ENCODE measurements around the gene TMEM163. TPM values are rescaled to one million over a fixed set of nuclear protein-coding genes. Genes with fewer than 3 reads are reported as not detected.

The TMEM163 gene
- polyA plus RNA-seq, 3 donors, result 0.01 TPM; not detected in 2

GRCh38 chr2:134500211-134500935 lies 218.4 kb downstream of the TMEM163 start:
- no peaks in the 10 kb centered on the region for H3K27me3 ChIP-seq (ENCODE audit: control insufficient read depth in 2 of 2, insufficient read depth in 2 of 2, low read length in 2 of 2)
- H3K27ac ChIP-seq (ENCODE audit: low read depth in 1 of 2, low read length in 2 of 2), result no peak overlapping the region
- 96% methylated on average over 2 of the region's 9 CpGs for WGBS (ENCODE audit: insufficient coverage)
- no peaks in the 10 kb centered on the region for H3K4me1 ChIP-seq (ENCODE audit: control insufficient read depth in 1 of 2, insufficient read depth in 2 of 2, low read length in 2 of 2)
- no peak overlapping the region for H3K4me2 ChIP-seq (replicated peaks; ENCODE audit: extremely low read depth, low read length, poor library complexity, severe bottlenecking)
- H2AFZ ChIP-seq (ENCODE audit: insufficient read depth, low read depth, low read length, poor library complexity, severe bottlenecking), result no peak overlapping the region
- no peaks in the 10 kb centered on the region for H3K9me3 ChIP-seq (replicated peaks in 1 of 2; ENCODE audit: control insufficient read depth in 1 of 2, insufficient read depth in 1 of 2, low read length in 2 of 2)
- no peaks in the 10 kb centered on the region for H3K79me2 ChIP-seq (ENCODE audit: insufficient read depth, low read length)
- H3K9ac ChIP-seq (ENCODE audit: insufficient read depth, low read length, poor library complexity, severe bottlenecking), result no peak overlapping the region
- no peak overlapping the region for H3K4me3 ChIP-seq (replicated peaks in 1 of 3; ENCODE audit: low read depth in 2 of 3, low read length in 3 of 3)
- Mint-ChIP-seq H3K36me3 (no peaks in the 10 kb centered on the region), H3K27me3 (ENCODE audit: low read depth in 3 of 3) (no peaks in the 10 kb centered on the region), H3K9me3 (peaks cover 0 to 1% (median 0%) of the 10 kb centered on the region in 7 donors), H3K4me3 (no peak overlapping the region), H3K4me1 (no peaks in the 10 kb centered on the region), H3K27ac (no peak overlapping the region)
- no peaks in the 10 kb centered on the region for H3K36me3 ChIP-seq (replicated peaks in 1 of 2; ENCODE audit: control insufficient read depth in 1 of 2, insufficient read depth in 2 of 2, low read length in 2 of 2)
- TF ChIP-seq, protein P1, sequence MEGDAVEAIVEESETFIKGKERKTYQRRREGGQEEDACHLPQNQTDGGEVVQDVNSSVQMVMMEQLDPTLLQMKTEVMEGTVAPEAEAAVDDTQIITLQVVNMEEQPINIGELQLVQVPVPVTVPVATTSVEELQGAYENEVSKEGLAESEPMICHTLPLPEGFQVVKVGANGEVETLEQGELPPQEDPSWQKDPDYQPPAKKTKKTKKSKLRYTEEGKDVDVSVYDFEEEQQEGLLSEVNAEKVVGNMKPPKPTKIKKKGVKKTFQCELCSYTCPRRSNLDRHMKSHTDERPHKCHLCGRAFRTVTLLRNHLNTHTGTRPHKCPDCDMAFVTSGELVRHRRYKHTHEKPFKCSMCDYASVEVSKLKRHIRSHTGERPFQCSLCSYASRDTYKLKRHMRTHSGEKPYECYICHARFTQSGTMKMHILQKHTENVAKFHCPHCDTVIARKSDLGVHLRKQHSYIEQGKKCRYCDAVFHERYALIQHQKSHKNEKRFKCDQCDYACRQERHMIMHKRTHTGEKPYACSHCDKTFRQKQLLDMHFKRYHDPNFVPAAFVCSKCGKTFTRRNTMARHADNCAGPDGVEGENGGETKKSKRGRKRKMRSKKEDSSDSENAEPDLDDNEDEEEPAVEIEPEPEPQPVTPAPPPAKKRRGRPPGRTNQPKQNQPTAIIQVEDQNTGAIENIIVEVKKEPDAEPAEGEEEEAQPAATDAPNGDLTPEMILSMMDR (IDR thresholded peaks at IDR 0.05), result no peak
- no peaks in the 10 kb centered on the region for H4K20me1 ChIP-seq (ENCODE audit: insufficient read depth, low read length)
- DNase-seq, result no peak
- intact Hi-C loops (cut with micrococcal nuclease), result no loop called here

GRCh38 chr2:134499307-134499926 lies 219.4 kb downstream of the TMEM163 start:
- DNase-seq, result no peak
- Histone ChIP-seq H3K27ac (ENCODE audit: low read depth in 1 of 2, low read length in 2 of 2) (no peak overlapping the region), H3K36me3 (replicated peaks in 1 of 2; ENCODE audit: control insufficient read depth in 1 of 2, insufficient read depth in 2 of 2, low read length in 2 of 2) (no peaks in the 10 kb centered on the region), H4K20me1 (ENCODE audit: insufficient read depth, low read length) (no peaks in the 10 kb centered on the region), H3K27me3 (ENCODE audit: control insufficient read depth in 2 of 2, insufficient read depth in 2 of 2, low read length in 2 of 2) (no peaks in the 10 kb centered on the region), H3K4me1 (ENCODE audit: control insufficient read depth in 1 of 2, insufficient read depth in 2 of 2, low read length in 2 of 2) (no peaks in the 10 kb centered on the region), H3K9ac (ENCODE audit: insufficient read depth, low read length, poor library complexity, severe bottlenecking) (no peak overlapping the region), H3K4me3 (replicated peaks in 1 of 3; ENCODE audit: low read depth in 2 of 3, low read length in 3 of 3) (no peak overlapping the region), H3K79me2 (ENCODE audit: insufficient read depth, low read length) (no peaks in the 10 kb centered on the region), H2AFZ (ENCODE audit: insufficient read depth, low read depth, low read length, poor library complexity, severe bottlenecking) (no peak overlapping the region), H3K9me3 (replicated peaks in 1 of 2; ENCODE audit: control insufficient read depth in 1 of 2, insufficient read depth in 1 of 2, low read length in 2 of 2) (no peaks in the 10 kb centered on the region), H3K4me2 (replicated peaks; ENCODE audit: extremely low read depth, low read length, poor library complexity, severe bottlenecking) (no peak overlapping the region)
- WGBS (ENCODE audit: insufficient coverage), result 74% methylated on average over 5 of the region's 9 CpGs
- TF ChIP-seq, protein P1 (IDR thresholded peaks at IDR 0.05), result no peak
- no peak overlapping the region for H3K4me3 Mint-ChIP-seq
- intact Hi-C loops (cut with micrococcal nuclease), result no loop called here
- H3K36me3 Mint-ChIP-seq, result no peaks in the 10 kb centered on the region
- no peaks in the 10 kb centered on the region for H3K4me1 Mint-ChIP-seq
- H3K27me3 Mint-ChIP-seq (ENCODE audit: low read depth in 3 of 3), result no peaks in the 10 kb centered on the region
- no peak overlapping the region for H3K27ac Mint-ChIP-seq
- H3K9me3 Mint-ChIP-seq, result peaks cover 0 to 3% (median 0%) of the 10 kb centered on the region in 7 donors
